HUES64 (cell line): ENCODE results near the gene ZNF735.
"Not testable (repeated sequence)": the region's sequence is repeated elsewhere in the genome, so short reads cannot be mapped to it uniquely, and the experiment has no call there.

ENCODE experiments used
- H3K27ac ChIP-seq: 2 replicates; pipeline ENCODE4 v1.7.0; 2013; ENCODE audit warnings: low read depth, low read length, inconsistent platforms
- H3K27me3 ChIP-seq: 2 replicates; pipeline ENCODE4 v1.6.1; 2013; ENCODE audit warnings: mild to moderate bottlenecking, low read length; ENCODE audit not compliant: insufficient read depth
- H3K36me3 ChIP-seq: 2 replicates; pipeline ENCODE4 v1.6.1; 2013; ENCODE audit warnings: mild to moderate bottlenecking, low read length; ENCODE audit not compliant: insufficient read depth
- H3K4me1 ChIP-seq: 2 replicates; pipeline ENCODE4 v1.6.1; 2013; ENCODE audit warnings: mild to moderate bottlenecking, low read length, moderate library complexity; ENCODE audit not compliant: insufficient read depth
- H3K4me3 ChIP-seq: 2 replicates; pipeline ENCODE4 v1.5.1; 2013; ENCODE audit warnings: mild to moderate bottlenecking, low read length, moderate library complexity
- H3K9ac ChIP-seq: 2 replicates; pipeline ENCODE4 v1.6.1; 2013; ENCODE audit warnings: mild to moderate bottlenecking, low read depth, low read length
- H3K9me3 ChIP-seq: 2 replicates; pipeline ENCODE4 v1.6.1; 2013; ENCODE audit warnings: low read depth, low read length; ENCODE audit not compliant: insufficient read depth
- WGBS: fragments of 150-250, 120-280 bp; methylation state at CpG from one replicate; pipeline ENCODE4 v1.1.7; 2013; ENCODE audit warnings: missing lambda C conversion rate; 5-methylcytosine and 5-hydroxymethylcytosine counted together

Gene ZNF735

GRCh38 chr7:64192148-64192704, 14.8 kb upstream of the ZNF735 start:
- H3K9ac ChIP-seq: no peak overlapping the region
- H3K27ac ChIP-seq: no peak overlapping the region
- H3K9me3 ChIP-seq: peaks cover 84% of the 10 kb centered on the region
- WGBS: 94% methylated on average over 24 of the region's 24 CpGs
- H3K27me3 ChIP-seq: no peaks in the 10 kb centered on the region
- no peaks in the 10 kb centered on the region for H3K4me1 ChIP-seq
- H3K36me3 ChIP-seq: no peaks in the 10 kb centered on the region
- H3K4me3 ChIP-seq: no peak overlapping the region

- H3K36me3 ChIP-seq: no peaks in the 10 kb centered on the region
- no peak overlapping the region for H3K4me3 ChIP-seq
- no peaks in the 10 kb centered on the region for H3K27me3 ChIP-seq
- H3K9ac ChIP-seq: no peak overlapping the region
- 73% methylated on average over 8 of the region's 8 CpGs for WGBS
- H3K9me3 ChIP-seq: peaks cover 84% of the 10 kb centered on the region
- no peak overlapping the region for H3K27ac ChIP-seq
- H3K4me1 ChIP-seq: no peaks in the 10 kb centered on the region
Measured at GRCh38 chr7:64192775-64193174, 14.2 kb upstream of the ZNF735 start.

- not testable (repeated sequence) for H3K9ac ChIP-seq, H3K27me3 ChIP-seq, H3K4me1 ChIP-seq, H3K4me3 ChIP-seq, H3K27ac ChIP-seq, H3K36me3 ChIP-seq
- WGBS: 89% methylated on average over 4 of the region's 5 CpGs
- peaks cover 82% of the 10 kb centered on the region for H3K9me3 ChIP-seq
Measured at GRCh38 chr7:64219710-64220298, 12.8 kb downstream of the ZNF735 start.

DNA sequence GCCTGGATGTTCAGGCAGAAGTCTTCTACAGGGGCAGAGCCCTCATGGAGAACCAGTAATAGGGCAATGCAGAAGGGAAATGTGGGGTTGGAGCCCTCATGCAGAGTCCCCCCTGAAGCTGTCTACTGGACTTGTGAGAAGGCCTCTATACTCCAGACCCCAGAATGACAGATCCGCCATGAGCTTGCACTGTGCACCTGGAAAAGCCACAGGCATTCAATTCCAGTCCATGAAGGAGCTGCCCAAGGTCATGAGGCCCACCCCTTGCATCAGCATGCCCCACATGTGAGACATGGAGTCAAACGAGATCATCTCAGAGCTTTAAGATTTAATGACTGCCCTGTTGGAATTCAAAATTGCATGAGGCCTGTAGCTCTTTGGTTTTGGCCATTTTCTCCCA, 16.4 kb downstream of the ZNF735 start:
- H3K4me1 ChIP-seq: no peaks in the 10 kb centered on the region
- WGBS: 60% methylated on average over 2 of the region's 2 CpGs
- no peak overlapping the region for H3K4me3 ChIP-seq
- no peaks in the 10 kb centered on the region for H3K27me3 ChIP-seq
- H3K27ac ChIP-seq: no peak overlapping the region
- H3K9ac ChIP-seq: no peak overlapping the region
- H3K9me3 ChIP-seq: peaks cover 86% of the 10 kb centered on the region
- no peaks in the 10 kb centered on the region for H3K36me3 ChIP-seq

DNA sequence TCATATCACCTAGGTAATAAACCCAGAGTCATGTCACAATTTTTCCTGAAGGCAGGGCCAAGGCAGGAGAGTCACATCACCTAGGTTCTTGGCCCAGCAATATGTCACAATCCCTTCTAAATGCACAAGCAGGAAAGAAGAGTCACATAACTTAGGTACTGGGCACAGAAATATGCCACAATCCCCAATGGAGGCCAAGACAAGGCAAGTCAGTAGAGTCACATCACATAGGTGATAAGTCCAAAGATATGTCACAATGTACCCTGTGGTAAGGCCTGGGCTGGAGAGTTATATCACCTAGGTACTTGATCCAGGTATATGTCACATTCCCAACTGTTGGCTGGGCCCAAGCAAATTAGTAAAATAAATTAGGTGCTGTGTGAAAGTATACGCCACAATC, 21.2 kb downstream of the ZNF735 start, which contains the start of gene ZNF679:
Gene ZNF679, plus strand, starts transcription at position 301 of the 400 bp plus-strand sequence. CDS start 20,644 bp downstream, outside the sequence.
- H3K27me3 ChIP-seq, H3K36me3 ChIP-seq, H3K4me1 ChIP-seq, H3K4me3 ChIP-seq, H3K9ac ChIP-seq, H3K27ac ChIP-seq: not testable (repeated sequence)
- H3K9me3 ChIP-seq: peaks cover 91% of the 10 kb centered on the region
- WGBS: 94% methylated on average over 1 of the region's 1 CpG

DNA sequence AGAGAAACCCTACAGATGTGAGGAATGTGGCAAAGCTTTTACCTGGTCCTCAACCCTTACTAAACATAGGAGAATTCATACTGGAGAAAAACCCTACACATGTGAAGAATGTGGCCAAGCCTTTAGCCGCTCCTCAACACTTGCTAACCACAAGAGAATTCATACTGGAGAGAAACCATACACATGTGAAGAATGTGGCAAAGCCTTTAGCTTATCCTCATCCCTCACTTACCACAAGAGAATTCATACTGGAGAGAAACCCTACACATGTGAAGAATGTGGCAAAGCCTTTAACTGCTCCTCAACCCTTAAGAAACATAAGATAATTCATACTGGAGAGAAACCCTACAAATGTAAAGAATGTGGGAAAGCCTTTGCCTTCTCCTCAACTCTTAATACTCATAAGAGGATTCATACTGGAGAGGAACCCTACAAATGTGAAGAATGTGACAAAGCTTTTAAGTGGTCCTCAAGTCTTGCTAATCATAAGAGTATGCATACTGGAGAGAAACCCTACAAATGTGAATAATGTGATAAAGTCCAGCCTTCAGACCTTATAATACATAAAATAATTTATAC, 59.4 kb downstream of the ZNF735 start:
- no peaks in the 10 kb centered on the region for H3K4me1 ChIP-seq
- no peak overlapping the region for H3K27ac ChIP-seq
- H3K4me3 ChIP-seq: no peak overlapping the region
- H3K27me3 ChIP-seq: no peaks in the 10 kb centered on the region
- no peak overlapping the region for H3K9ac ChIP-seq
- H3K36me3 ChIP-seq: no peaks in the 10 kb centered on the region
- H3K9me3 ChIP-seq: peaks cover 89% of the 10 kb centered on the region
- WGBS: 87% methylated on average over 1 of the region's 1 CpG
